Stimulated activated CD4-positive, alpha-beta T cell treated with anti-CD3 and anti-CD28 coated beads, Interleukin-2, amount 100 ng/mL, for 4 hours (primary cell): ENCODE results near the gene TNFRSF8.

ENCODE experiments used
- DNase-seq: peaks from one replicate; pipeline ENCODE4 v3.0.0-alpha.2; 2020; ENCODE audit warnings: low read depth

The TNFRSF8 gene

GRCh38 chr1:12176298-12177118 is 113.4 kb downstream of the TNFRSF8 start:
- no peak for DNase-seq

- DNase-seq: no peak
Measured at GRCh38 chr1:12177156-12177998, 114.3 kb downstream of the TNFRSF8 start.

- DNase-seq: peak; percentile 96
Measured at GRCh38 chr1:12177999-12178441, 114.9 kb downstream of the TNFRSF8 start.

DNA sequence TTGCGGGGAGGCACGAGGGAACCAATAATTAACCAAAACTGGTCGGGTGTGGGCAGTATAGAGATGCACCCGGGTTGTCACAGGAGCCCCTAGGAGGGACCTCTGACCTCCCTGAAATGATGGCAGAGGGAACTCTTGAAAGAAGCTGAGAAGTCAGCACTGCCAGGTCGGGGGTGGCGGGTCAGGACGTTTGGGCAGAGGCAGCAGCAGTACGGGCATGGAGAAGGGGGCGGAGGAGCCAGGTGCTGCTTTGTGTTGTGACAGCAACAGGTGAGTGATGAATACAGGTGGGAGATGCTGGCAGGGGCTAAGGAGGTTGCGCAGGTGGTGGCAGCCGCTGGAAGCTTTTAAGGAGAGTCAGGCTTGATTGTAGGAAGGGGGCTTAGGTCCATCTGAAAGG is 115.4 kb downstream of the TNFRSF8 start:
- no peak for DNase-seq

DNA sequence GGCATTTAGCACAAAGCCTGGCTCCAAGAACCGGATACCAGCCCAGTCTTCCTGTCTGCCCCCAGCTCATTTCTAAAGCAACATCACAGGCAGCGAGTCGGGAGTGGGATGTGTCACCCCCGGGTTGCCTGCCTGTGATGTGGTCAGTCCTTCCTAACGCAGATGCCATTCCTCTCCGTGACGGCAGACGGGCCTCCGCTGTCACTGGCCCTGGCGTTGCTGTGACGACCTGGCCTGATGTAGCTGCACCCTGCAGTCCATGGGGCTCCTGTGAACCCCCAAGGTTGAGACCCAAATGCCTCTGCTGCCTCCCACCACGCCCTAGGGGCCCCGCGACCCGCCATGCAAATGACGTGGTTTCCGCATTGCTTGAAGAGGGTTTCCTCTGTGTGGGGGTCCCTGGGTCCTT is 116.0 kb downstream of the TNFRSF8 start:
- peak; percentile 81 for DNase-seq

DNA sequence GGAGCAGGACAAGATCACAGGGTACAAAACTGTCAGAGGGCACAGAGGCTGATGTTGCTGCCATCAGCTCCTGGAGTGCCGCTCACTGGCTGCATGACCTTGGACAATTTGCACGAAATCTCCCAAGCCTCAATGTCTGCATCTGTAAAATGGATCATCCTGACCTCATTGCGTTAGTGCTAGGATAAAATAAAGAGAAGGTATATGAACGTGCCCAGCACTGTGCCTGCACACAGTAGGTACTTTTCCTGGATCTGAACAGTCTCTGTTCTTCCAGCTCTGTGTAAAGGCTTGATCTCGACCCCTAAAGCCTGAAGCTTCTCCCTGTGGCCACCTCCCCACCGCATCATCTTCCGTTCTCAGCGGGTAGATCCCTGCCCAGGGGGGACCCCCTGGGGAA is 116.6 kb downstream of the TNFRSF8 start:
- no peak for DNase-seq

GRCh38 chr1:12180315-12180714 is 117.2 kb downstream of the TNFRSF8 start:
- no peak for DNase-seq

- DNase-seq: no peak
Measured at GRCh38 chr1:12180903-12181302, 117.8 kb downstream of the TNFRSF8 start.

GRCh38 chr1:12181568-12181967 is 118.5 kb downstream of the TNFRSF8 start:
- DNase-seq: no peak

DNA sequence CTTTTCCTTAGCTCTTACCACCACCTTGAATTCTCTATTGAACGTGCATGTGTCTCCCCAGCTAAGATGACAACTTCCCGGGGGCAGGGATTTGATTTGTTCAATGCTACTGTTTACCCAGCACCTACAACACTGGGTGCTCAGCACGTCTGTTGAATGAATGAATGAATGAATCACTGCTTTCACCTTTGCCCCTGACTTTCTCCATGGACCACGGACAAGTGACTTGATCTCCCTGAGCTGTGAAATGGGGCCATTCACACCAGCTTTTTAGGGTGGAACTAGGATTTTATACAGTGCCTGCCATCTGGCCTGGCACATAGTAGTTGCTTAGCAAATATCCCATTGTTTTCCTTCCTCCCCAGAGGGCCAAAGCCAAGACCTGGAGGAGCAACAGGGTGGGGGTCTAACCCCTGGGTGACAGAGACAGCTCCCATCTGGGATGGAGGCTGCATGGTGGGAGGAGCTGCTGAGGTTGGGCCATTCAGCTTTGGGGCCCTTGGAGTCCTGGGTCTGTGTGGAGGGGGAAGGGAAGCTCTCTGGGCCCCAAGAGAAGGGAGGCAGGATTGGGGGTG is 119.4 kb downstream of the TNFRSF8 start:
- no peak for DNase-seq

GRCh38 chr1:12183095-12183794 is 120.1 kb downstream of the TNFRSF8 start:
- DNase-seq: no peak

DNA sequence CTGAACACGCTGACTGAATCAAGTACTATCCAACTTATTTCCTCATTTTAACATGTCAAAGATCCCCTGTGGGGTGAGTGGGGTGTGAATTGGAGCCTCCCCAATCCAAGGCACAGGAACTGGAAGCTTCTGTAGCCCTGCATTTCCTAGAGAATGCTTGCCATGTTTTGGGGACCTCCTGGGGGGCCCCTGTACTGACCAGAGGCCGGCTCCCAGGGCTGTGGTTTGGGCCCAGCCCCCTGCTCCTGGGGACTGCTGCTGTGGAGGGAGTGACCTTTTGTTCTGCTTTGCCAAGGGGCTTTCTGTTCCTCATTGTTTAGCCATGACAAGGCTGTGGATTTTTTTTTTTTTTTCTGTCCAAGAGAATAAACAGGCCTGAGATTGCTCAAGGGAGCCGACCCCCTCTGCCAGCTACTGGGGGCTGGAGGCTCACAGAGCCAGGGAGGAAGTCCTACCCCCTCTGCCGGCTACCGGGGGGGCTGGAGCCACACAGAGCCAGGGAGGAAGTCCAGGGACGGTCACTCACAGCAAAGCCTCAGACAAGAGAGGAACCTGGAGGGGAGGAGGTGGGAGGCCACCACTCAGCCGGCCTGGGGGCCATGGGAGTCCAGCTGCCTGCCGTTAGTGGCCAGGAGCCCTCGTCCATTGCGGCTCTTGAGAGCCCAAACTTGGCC is 121.0 kb downstream of the TNFRSF8 start:
- no peak for DNase-seq

- DNase-seq: no peak
Measured at GRCh38 chr1:12185036-12185917, 122.2 kb downstream of the TNFRSF8 start.

DNA sequence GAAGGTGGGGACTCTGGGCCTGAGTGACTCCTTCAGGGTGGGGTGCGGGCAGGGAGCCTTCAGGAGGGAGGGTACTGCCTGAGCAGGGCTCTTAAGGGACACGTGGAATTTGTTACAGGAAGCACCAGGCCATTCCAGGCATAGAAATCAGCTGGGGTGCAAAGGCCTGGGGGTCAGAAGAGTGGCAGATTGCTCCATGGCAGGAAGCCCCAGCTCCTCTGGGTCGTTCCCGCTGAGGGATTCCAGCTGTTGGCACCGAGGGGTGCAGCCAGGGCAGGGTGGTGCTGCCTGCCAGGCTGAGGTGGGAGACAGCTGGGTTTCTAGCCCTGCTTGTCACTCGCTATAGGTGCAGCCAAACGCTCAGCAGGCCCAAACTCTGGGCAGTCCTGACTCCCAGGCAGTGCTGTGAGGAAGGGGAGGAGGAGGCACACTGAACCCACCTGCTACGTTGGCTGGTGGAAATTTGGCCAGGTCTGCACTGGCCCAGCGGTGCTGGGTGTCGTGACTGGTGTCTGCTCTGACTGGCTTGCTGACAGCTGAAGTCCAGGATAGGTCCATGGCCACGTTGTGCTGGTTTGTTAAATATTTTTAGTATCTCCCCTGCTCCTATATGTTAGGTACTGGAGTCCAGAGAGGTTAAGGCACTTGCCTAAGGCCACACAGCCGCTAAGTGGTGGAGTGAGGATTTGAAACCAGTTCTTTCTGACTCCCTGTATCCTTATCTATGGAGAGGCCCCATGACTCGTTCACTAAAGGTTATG is 123.0 kb downstream of the TNFRSF8 start:
- DNase-seq: no peak

- no peak for DNase-seq
Measured at GRCh38 chr1:12186679-12186985, 123.5 kb downstream of the TNFRSF8 start.

DNA sequence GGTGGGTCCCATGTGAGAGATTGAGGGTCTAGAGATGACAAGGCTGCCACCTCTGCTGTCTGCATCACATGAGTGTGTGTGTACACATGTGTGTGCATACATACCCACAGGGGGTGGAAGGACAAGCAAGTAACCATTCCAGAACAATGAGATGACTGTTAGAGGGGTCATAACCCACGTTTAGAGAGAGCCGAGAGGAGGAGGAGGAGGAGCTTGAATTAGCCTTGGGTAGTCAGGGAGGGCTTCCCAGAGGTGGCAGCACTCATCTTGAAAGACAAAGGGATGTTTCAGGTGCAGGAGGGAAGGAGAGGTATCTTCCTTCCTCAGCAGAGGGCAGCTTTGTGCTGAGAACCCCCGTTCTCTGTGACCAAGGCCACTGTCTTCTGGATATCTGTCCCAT is 125.0 kb downstream of the TNFRSF8 start:
- no peak for DNase-seq

GRCh38 chr1:12188657-12189327 is 125.7 kb downstream of the TNFRSF8 start:
- no peak for DNase-seq

DNA sequence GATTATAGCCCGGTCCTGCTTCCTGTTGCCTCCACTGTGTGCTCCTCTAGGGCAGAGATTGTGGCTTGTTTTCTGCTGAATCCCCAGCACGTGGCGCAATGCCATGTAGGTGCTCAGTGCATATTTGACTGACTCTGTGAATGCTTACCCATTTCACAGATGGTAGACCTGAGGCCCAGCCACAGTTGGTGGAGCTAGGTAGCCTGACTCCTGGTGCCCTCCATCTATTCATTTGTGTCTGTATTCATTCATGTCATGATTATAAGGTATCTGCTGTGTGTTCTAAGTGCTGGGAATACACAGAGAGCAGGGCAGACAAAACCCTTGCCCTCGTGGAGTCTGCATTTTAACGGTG is 126.2 kb downstream of the TNFRSF8 start:
- no peak for DNase-seq

GRCh38 chr1:12191242-12192032 is 128.3 kb downstream of the TNFRSF8 start:
- DNase-seq: no peak
